GM12865 (cell line): ENCODE results near the gene KASH5.
A peak's percentile ranks its signal among the peaks of the same experiment; 100 is the strongest.

Source experiments
- DNase-seq: peaks from one replicate; pipeline ENCODE4 v3.0.0; 2010; ENCODE audit warnings: low read depth
- H3K4me3 ChIP-seq: 2 replicates; pipeline ENCODE4 v1.5.1; 2011; ENCODE audit warnings: mild to moderate bottlenecking, low read depth, low read length, control low read depth
- TF ChIP-seq, protein P1 (sequence below): IDR thresholded peaks from 2 replicates; pipeline ENCODE4 v1.5.1; 2011; ENCODE audit warnings: low read length, control low read depth, low read depth, inconsistent platforms; ENCODE audit not compliant: insufficient read depth; ENCODE audit errors: missing control alignments

The KASH5 gene

DNA sequence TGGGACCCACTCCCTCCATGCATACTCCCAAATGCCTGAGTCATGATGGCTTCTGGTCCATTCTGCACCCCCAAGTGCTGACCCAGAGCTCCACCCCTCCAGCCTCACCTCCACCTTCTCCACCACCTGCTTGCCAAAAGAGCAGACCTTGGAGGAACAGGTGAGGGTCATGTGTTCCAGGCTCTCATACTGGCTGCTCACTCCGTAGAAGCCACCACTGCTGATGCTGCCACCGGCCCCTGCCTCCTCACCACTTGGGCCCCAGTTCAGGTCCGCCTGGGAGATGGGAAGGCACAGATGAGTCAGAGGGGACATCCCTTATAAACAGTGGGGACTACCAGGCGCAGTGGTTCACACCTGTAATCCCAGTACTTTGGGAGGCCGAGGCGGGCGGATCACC is 44.9 kb upstream of the KASH5 start:
- TF ChIP-seq, protein P1, sequence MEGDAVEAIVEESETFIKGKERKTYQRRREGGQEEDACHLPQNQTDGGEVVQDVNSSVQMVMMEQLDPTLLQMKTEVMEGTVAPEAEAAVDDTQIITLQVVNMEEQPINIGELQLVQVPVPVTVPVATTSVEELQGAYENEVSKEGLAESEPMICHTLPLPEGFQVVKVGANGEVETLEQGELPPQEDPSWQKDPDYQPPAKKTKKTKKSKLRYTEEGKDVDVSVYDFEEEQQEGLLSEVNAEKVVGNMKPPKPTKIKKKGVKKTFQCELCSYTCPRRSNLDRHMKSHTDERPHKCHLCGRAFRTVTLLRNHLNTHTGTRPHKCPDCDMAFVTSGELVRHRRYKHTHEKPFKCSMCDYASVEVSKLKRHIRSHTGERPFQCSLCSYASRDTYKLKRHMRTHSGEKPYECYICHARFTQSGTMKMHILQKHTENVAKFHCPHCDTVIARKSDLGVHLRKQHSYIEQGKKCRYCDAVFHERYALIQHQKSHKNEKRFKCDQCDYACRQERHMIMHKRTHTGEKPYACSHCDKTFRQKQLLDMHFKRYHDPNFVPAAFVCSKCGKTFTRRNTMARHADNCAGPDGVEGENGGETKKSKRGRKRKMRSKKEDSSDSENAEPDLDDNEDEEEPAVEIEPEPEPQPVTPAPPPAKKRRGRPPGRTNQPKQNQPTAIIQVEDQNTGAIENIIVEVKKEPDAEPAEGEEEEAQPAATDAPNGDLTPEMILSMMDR, result no peak
- no peak overlapping the region for H3K4me3 ChIP-seq
- DNase-seq, result peak; percentile 50

DNA sequence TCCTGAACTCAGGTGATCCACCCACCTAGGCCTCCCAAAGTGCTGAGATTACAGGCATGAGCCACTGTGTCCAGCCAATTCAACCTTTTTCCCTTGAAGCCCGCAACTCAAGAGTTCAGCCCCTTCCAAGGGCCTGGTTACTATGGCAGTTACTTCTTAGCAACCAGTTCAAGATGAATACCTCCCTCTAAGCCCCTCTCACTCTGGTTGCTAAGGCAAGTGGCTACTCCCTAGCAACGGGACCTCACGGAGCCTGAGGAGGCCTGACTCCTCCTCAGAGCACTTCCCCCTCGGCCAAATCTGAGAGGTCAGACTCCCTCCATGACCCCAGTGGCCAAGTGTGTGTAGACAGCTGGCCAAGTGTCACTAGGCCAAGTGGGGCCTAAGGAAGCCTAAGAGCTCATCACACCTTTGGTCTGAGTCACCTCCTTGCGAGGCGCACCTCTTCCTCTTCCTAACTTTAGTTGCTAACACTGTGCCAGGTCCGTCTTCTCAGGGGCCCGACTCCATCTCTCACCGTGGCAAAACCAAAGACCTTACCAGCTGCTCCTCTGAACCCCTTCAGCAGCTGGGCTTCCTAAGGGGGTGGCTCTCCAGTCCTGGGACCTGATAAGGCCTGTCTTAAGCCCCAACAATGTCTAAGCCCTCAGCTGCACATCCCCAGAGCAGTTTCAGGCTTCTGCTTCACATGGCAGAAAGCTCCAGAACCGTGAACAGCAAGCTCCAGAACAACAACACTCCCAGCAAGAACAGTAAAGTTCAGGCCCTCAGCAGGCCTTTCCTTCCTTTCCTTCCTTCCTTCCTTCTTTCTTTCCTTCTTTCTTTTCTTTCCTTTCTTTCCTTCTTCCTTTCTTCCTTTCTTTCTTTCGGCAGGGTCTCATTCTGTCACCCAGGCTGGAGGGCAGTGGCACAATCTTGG is 43.3 kb upstream of the KASH5 start:
- TF ChIP-seq, protein P1, result no peak
- H3K4me3 ChIP-seq, result no peak overlapping the region
- DNase-seq, result no peak

DNA sequence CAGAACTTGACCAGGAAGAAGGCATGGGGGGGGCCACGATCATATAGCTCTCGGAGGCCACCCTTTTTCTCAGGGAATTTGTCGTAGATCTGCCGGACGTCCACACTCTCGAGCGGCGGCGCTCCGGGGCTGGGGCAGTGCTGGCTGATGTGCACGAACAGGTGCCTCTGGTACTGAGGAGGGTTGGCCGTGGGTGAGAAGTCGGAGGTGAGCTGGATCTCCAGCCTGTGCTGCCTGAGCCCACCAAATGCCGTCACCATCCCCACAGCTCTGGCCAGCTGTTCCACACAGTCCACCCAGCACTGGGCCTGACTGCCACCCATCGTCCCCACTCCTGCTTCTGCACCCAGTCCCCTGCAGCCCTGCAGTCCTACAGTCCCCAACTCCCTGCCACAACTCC is 40.9 kb upstream of the KASH5 start:
- TF ChIP-seq, protein P1, result no peak
- H3K4me3 ChIP-seq, result no peak overlapping the region
- DNase-seq, result no peak

DNA sequence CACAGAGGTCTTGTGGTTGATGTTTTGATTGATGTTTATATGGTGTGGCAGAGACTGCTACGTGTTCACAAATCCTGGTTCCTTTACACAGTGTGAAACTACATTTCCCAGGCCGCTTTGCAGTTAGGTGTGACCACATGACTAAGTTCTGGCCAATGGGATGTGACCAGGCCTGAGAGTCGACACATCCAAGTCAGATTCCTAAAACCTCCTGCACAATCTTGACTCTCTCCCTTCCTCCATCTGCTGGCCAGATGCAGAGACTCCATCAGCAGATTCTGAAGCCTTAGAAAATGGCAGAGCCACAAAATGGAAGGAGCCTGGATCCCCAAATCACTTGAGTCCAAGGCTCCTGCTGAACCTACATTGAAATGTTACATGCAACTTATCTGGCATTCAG is 40.2 kb upstream of the KASH5 start:
- H3K4me3 ChIP-seq, result no peak overlapping the region
- TF ChIP-seq, protein P1, result no peak
- peak; percentile 61 for DNase-seq

DNA sequence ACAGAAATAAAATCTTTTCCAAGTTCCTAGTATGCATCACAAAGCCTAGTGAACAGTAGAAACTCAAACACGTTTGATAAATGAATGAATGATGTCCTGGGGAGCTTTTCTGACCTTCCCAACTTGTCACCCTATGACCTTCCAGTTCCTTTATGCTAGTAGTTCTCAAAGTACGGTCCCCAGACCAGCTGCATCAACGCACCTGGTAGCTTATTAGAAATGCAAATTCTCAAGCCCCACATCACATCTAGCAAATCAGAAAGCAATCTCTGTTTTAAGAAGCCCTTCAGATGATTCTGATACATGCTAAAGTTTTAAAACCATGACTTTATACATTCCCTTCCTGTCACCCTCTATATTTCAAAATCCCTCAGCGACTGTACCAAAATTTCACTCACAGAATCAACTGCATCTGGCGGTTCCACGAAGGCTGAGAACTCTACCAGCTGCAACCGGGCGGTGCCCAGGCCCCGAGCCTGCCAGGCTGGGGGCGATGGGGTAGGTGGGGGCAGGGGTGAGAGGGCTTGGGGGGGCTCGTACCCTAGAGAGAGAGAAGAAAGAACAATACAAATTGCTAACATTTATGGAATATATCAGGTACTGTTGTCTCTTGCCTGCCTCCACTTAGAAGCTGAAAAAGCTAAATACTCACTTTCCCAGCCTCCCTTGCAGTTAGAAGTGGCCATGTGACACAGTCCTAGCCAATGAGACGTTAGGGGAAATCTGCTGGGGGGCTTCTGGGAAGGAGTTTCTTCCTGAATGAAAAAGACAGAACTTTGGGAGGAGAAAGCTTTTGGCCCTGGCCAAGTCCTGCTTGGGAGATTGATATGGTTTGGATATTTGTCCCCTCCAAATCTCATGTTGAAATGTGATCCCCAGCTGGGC is 39.5 kb upstream of the KASH5 start:
- H3K4me3 ChIP-seq, result no peak overlapping the region

DNA sequence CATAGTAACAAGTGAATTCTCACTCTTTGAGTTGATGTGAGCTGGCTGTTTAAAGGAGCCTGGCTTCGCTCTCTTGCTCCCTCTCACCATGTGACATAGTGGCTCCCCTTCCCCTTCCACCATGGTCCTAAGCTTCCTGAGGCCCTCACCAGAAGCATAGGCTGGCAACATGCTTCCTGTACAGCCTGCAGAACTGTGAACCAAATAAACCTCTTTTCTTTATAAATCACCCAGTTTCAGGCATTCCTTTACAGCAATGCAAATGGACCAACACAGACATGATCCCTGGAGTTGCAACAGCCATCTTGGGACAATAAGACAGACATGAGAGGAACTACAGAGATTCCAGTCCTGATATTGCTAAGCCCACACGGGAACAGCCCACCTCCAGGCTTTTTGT is 38.5 kb upstream of the KASH5 start:
- DNase-seq, result no peak
- H3K4me3 ChIP-seq, result no peak overlapping the region
- TF ChIP-seq, protein P1, result no peak

More for the DNA sequence above, 39.5 kb upstream of the KASH5 start:
- DNase-seq, result no peak
- TF ChIP-seq, protein P1, result no peak
